Sciatic nerve (tissue), 2 donors: ENCODE results near the gene EEF1A2. TPM values are rescaled to one million over a fixed set of nuclear protein-coding genes. Genes with fewer than 3 reads are reported as not detected.

Experiments used
- ATAC-seq: fragments of 200-7000 bp; cut with Tn5 transposase; one replicate; pipeline ENCODE4 v1.9.1; 2020; ENCODE audit warnings: mild to moderate bottlenecking, moderate library complexity
- DNase-seq: peaks from one replicate; pipeline ENCODE4 v3.0.0-alpha.2; 2020; ENCODE audit warnings: low spot score
- intact Hi-C: fragments of 100-400 bp; cut with DNase I; formaldehyde crosslinking; loops from one replicate; pipeline ENCODE4 v1.14.2; 2022
- total RNA-seq: library from RNA; stranded (reverse); fragmentation: NEBNext Ultra II Directional; extraction: Animal tissue kit (Norgen Biotek cat#: 25700); gene quantifications from one replicate; pipeline ENCODE4 v1.2.1, GENCODE V29; 2021
- donor health status: DM: no; HTN: no; CAD: no.
- donor health status: DM: no; HTN: no; CAD: no.

EEF1A2 gene
- total RNA-seq, 1 donor from 2014 or later: 0.45 TPM

GRCh38 chr20:63505723-63506122 is 6.8 kb upstream of the EEF1A2 start:
- ATAC-seq: no peak
- peak; percentile 47 for DNase-seq
- intact Hi-C loops: no loop called here

GRCh38 chr20:63505281-63505680 is 6.4 kb upstream of the EEF1A2 start:
- no peak for DNase-seq
- intact Hi-C loops: no loop called here
- no peak for ATAC-seq

- intact Hi-C loops: no loop called here
- no peak for DNase-seq
Observed at GRCh38 chr20:63504642-63505041, 5.8 kb upstream of the EEF1A2 start.

GRCh38 chr20:63503524-63503923 is 4.6 kb upstream of the EEF1A2 start:
- intact Hi-C loops: no loop called here
- DNase-seq (no peak), ATAC-seq (no peak)

More at GRCh38 chr20:63504642-63505041, 5.8 kb upstream of the EEF1A2 start:
- no peak for ATAC-seq

GRCh38 chr20:63502671-63503172 is 3.8 kb upstream of the EEF1A2 start:
- no peak for ATAC-seq
- intact Hi-C loops: no loop called here
- no peak for DNase-seq

GRCh38 chr20:63501818-63502670 is 3.2 kb upstream of the EEF1A2 start:
- DNase-seq: no peak
- intact Hi-C loops: no loop called here
- no peak for ATAC-seq

GRCh38 chr20:63500902-63501817 is 2.3 kb upstream of the EEF1A2 start:
- intact Hi-C loops: no loop called here
- ATAC-seq (no peak), DNase-seq (no peak)

GRCh38 chr20:63500151-63500901 is 1.4 kb upstream of the EEF1A2 start:
- intact Hi-C loops: no loop called here
- no peak for ATAC-seq
- DNase-seq: no peak

- ATAC-seq (no peak), DNase-seq (no peak)
- intact Hi-C loops: no loop called here
Observed at GRCh38 chr20:63499338-63499969, 571 bp upstream of the EEF1A2 start.

GRCh38 chr20:63497946-63498935 is 642 bp downstream of the EEF1A2 start:
- ATAC-seq: no peak
- intact Hi-C loops: no loop called here
- DNase-seq: no peak

- ATAC-seq: no peak
- intact Hi-C loops: no loop called here
- DNase-seq: no peak
Observed at GRCh38 chr20:63497138-63497945, 1.5 kb downstream of the EEF1A2 start.

- DNase-seq (no peak), ATAC-seq (peak; percentile 12)
- intact Hi-C loops: no loop called here
Observed at GRCh38 chr20:63496596-63497120, 2.2 kb downstream of the EEF1A2 start.

GRCh38 chr20:63495741-63496595 is 2.9 kb downstream of the EEF1A2 start:
- intact Hi-C loops: no loop called here
- DNase-seq: peak; percentile 86
- peak; percentile 76 for ATAC-seq

- intact Hi-C loops: no loop called here
- ATAC-seq (no peak), DNase-seq (no peak)
Observed at GRCh38 chr20:63495167-63495720, 3.6 kb downstream of the EEF1A2 start.

- no peak for DNase-seq
- ATAC-seq: no peak
- intact Hi-C loops: no loop called here
Observed at GRCh38 chr20:63494420-63495166, 4.3 kb downstream of the EEF1A2 start.
